Activated naive CD4-positive, alpha-beta T cell treated with anti-CD3 and anti-CD28 coated beads, Interleukin-2, amount 10 ng/mL, durations not matched to agents 7 days and 5 days (primary cell): ENCODE results near the gene IGF1R.

Experiments
- CTCF ChIA-PET: fragments of 350-600 bp; sonication (Branson Sonifier 250); formaldehyde crosslinking; loops from one replicate; lab custom pipeline; 2021; ENCODE audit warnings: antibody characterized with exemption; lab: Charles Lee
- DNase-seq: peaks from one replicate; pipeline ENCODE4 v3.0.0-alpha.2; 2020
- H3K27ac Mint-ChIP-seq: one replicate; pipeline ENCODE4 v1.8.0; 2021; ENCODE audit warnings: mild to moderate bottlenecking, moderate library complexity, mixed read lengths
- H3K27me3 Mint-ChIP-seq: one replicate; pipeline ENCODE4 v1.8.0; 2021; ENCODE audit warnings: mild to moderate bottlenecking, mixed read lengths
- H3K36me3 Mint-ChIP-seq: one replicate; pipeline ENCODE4 v1.8.0; 2021; ENCODE audit warnings: mixed read lengths
- H3K4me1 Mint-ChIP-seq: one replicate; pipeline ENCODE4 v1.8.0; 2021; ENCODE audit warnings: mixed read lengths
- H3K4me3 Mint-ChIP-seq: one replicate; pipeline ENCODE4 v1.8.0; 2021; ENCODE audit warnings: mild to moderate bottlenecking, moderate library complexity, mixed read lengths
- H3K9me3 Mint-ChIP-seq: one replicate; pipeline ENCODE4 v1.8.0; 2021; ENCODE audit warnings: mixed read lengths

IGF1R gene

DNA sequence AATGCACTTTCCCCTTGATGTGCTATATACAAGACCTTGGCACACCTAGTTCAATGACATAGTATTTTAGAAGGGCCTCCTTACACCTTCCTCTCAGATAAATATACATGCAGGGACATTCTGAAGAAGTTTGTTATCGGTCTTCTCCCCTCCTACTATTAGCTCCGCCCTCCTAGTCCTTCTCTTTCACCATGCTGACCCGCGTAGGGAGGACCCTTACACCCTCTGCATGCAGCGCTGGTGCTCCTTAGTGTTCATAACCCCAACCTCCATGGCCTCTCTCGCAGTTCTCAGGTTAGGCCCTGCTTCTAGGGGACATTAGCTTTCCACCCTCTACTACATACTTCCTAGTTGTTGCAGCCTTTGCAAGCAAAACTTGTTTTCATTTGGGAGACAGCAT lies 212.8 kb downstream of the IGF1R start:
- no peaks in the 10 kb centered on the region for H3K36me3 Mint-ChIP-seq
- no peak overlapping the region for H3K4me3 Mint-ChIP-seq
- CTCF ChIA-PET = interaction anchor here (1.1 kb wide), 1 partner anchor 12 kb away, joined by 3 read pairs; no protein-coding TSS in a partner anchor
- H3K4me1 Mint-ChIP-seq = peaks cover 57% of the 10 kb centered on the region
- H3K27ac Mint-ChIP-seq = peak overlapping the region; percentile 71
- H3K27me3 Mint-ChIP-seq = no peaks in the 10 kb centered on the region
- H3K9me3 Mint-ChIP-seq = no peaks in the 10 kb centered on the region
- no peak for DNase-seq

- CTCF ChIA-PET = interaction anchor here (0.7 to 1.1 kb wide), 2 partner anchors 18 to 127 kb away, joined by 3 to 4 read pairs; no protein-coding TSS in a partner anchor
- Mint-ChIP-seq H3K4me1 (peaks cover 54% of the 10 kb centered on the region), H3K9me3 (no peaks in the 10 kb centered on the region), H3K27me3 (no peaks in the 10 kb centered on the region), H3K36me3 (no peaks in the 10 kb centered on the region), H3K27ac (no peak overlapping the region), H3K4me3 (no peak overlapping the region)
- no peak for DNase-seq
These were observed 215.6 kb downstream of the IGF1R start for GRCh38 chr15:98863983-98864382.

DNA sequence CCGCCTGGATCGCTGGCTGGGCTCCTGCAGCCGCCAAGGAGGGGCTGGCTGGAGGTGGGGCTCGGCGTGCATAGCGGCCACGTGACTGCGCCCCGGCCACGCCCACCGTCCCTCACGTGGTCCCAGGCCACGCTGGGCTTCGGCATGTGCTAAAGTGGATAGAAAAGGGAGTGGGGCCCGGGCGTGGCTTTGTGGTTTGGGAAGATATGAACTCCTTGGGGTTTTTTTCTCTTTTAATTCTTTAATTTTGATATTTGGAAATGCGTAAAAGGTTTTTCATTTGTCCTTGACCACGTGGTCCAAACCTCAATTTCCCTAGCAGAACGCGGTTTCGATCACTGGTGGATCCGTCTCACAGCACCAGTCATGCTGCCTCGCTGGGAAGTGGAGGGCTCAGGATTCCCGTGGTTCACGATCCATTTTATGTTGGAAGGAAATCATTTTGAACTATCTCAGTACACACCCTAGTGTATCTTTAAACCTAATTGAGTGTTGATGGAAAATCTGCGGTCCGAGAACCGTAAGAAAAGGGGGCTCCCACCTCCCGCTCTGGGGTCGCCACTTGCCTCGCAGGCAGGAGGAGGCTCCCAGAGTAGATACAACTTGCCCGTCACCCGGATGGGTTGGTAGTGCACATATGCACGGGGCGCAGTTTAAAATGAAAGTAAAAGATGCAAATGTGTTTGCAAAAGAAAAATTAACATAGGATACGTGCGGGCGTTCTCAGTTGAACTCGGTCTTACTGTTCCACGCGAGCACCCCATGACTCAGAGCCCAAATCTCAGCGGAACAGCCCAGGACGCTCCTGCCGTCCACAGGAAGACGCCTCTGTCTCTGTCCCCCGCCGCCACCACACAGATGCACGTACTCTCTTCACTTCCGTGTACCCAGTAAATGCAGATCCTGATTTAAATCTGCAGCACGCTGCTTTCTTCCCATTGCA lies 217.3 kb downstream of the IGF1R start:
- CTCF ChIA-PET = interaction anchor here (0.9 to 1.4 kb wide), 3 partner anchors 9 to 46 kb away, joined by 3 to 6 read pairs (median 6); no protein-coding TSS in a partner anchor
- no peaks in the 10 kb centered on the region for H3K27me3 Mint-ChIP-seq
- H3K4me1 Mint-ChIP-seq = peaks cover 38% of the 10 kb centered on the region
- peak overlapping the region; percentile 82 for H3K4me3 Mint-ChIP-seq
- peak overlapping the region; percentile 90 for H3K27ac Mint-ChIP-seq
- DNase-seq = peak; percentile 79
- H3K36me3 Mint-ChIP-seq = no peaks in the 10 kb centered on the region
- H3K9me3 Mint-ChIP-seq = no peaks in the 10 kb centered on the region

GRCh38 chr15:98866511-98866910 lies 218.2 kb downstream of the IGF1R start:
- CTCF ChIA-PET = interaction anchor here (0.9 to 1.4 kb wide), 2 partner anchors 15 to 46 kb away, joined by 3 to 6 read pairs; no protein-coding TSS in a partner anchor
- peak overlapping the region; percentile 90 for H3K27ac Mint-ChIP-seq
- H3K4me3 Mint-ChIP-seq = peak overlapping the region; percentile 82
- H3K4me1 Mint-ChIP-seq = peaks cover 30% of the 10 kb centered on the region
- H3K36me3 Mint-ChIP-seq = peaks cover 2% of the 10 kb centered on the region
- no peak for DNase-seq
- H3K9me3 Mint-ChIP-seq = peaks cover 3% of the 10 kb centered on the region
- no peaks in the 10 kb centered on the region for H3K27me3 Mint-ChIP-seq

DNA sequence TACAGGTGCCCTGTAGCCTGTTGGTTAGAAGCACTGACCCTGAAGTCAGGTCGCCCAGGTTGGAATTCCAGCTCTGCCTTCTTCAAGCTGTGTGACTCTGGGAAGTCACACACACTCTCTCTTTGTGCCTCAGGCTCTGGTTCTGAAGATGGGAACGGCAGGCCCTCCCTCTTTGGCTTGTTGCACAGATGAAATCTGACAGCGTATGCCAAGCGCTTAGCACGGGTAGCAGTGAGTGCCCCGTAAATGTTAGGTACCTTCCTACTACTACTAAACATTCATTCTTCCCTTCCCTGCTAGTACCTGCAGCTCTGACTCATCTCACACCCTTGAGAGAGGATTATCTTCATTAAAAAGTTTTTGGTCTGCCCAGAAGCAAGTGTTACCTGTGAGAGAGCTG lies 220.2 kb downstream of the IGF1R start:
- peaks cover 3% of the 10 kb centered on the region for H3K9me3 Mint-ChIP-seq
- H3K36me3 Mint-ChIP-seq = peaks cover 2% of the 10 kb centered on the region
- H3K27me3 Mint-ChIP-seq = no peaks in the 10 kb centered on the region
- H3K4me3 Mint-ChIP-seq = no peak overlapping the region
- H3K4me1 Mint-ChIP-seq = peaks cover 26% of the 10 kb centered on the region
- CTCF ChIA-PET = no interaction called here
- DNase-seq = no peak
- H3K27ac Mint-ChIP-seq = no peak overlapping the region

DNA sequence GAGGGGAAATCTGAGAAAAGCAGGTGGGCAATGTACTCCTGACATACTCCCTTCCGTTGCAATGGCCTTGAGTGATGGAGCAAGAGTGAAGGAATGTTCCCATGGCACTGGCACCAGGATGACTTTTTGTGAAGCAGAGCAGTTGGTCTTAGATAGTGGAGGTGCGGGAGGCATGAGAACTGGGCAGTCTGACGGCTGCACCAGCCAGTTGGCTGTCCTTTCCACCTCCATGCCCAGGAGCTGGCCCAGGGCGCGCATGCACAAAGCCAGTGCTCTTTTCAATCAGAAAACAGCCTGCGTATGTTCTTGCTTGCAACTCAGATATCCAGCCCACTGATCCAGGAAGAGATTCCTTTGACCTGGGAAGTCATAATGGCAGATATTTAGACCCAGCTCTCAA lies 222.4 kb downstream of the IGF1R start:
- Mint-ChIP-seq H3K27me3 (no peaks in the 10 kb centered on the region), H3K9me3 (peaks cover 3% of the 10 kb centered on the region), H3K4me1 (peaks cover 27% of the 10 kb centered on the region), H3K27ac (no peak overlapping the region), H3K4me3 (no peak overlapping the region), H3K36me3 (peaks cover 2% of the 10 kb centered on the region)
- CTCF ChIA-PET = no interaction called here
- DNase-seq = no peak

- Mint-ChIP-seq H3K4me3 (no peak overlapping the region), H3K27ac (no peak overlapping the region), H3K4me1 (peaks cover 13% of the 10 kb centered on the region), H3K36me3 (peaks cover 2% of the 10 kb centered on the region), H3K27me3 (no peaks in the 10 kb centered on the region), H3K9me3 (peaks cover 3% of the 10 kb centered on the region)
- CTCF ChIA-PET = interaction anchor here (0.6 to 1.2 kb wide), 3 partner anchors 10 to 354 kb away, joined by 3 read pairs; no protein-coding TSS in a partner anchor
- no peak for DNase-seq
These were observed 224.4 kb downstream of the IGF1R start for GRCh38 chr15:98872774-98873173.

DNA sequence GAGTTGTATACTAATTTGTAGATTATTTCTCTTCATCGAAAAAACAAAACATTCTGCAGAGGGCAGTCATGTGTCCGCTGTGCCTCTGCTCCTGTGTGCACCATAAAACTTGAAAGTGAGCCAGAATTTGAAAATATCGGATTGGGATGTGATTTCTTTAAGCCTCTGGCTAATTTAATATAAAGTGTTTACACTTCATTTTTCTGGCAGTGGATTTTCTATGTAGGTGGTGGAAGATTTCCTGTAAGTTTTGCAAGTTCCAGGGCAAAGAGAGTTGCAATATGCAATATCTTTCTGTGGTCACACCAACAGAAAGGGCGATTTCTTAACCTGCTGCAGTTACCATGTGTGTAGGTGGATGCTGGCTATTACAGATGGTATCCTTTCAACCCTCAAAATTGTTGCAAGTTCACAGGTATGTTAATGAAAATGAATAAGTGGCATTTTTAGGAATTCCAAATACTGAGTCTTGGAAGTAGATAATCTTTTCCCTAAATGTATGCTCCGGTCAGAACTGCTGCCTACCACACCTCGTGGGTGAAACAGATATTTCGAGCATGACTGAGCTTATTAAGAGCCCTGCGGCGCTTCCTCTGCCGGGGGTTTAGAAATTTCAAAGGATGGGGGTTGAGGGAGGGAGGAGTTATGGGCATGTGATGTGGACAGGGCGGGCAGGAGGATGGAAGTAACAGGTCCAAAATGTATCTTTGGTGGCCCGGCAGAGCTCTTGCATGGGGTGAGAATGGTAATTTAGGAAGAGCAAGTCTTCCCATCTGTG lies 225.3 kb downstream of the IGF1R start:
- Mint-ChIP-seq H3K36me3 (peaks cover 2% of the 10 kb centered on the region), H3K4me3 (no peak overlapping the region), H3K9me3 (peaks cover 3% of the 10 kb centered on the region), H3K4me1 (peaks cover 13% of the 10 kb centered on the region), H3K27me3 (no peaks in the 10 kb centered on the region), H3K27ac (no peak overlapping the region)
- CTCF ChIA-PET = interaction anchor here (1.2 kb wide), 1 partner anchor 12 kb away, joined by 3 read pairs; no protein-coding TSS in a partner anchor
- no peak for DNase-seq

DNA sequence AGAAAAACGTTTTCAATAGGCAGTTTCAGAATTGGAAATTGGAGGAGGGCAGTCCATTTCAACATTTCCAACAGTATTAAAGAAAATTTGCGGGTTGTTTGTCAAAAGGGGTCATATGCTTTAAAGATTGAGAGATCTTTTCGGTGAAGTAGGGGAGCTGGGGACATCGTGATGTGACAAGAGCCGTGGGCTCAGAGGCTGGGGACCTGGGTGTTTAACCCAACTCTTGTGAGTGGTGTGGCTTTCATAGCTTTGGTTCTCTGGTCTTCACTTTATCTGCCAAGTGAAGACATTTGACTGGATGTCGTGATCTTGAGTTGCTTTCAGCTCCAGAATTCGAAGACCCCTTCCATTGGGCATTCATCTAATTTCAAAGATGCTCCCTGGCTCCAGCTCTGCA lies 226.0 kb downstream of the IGF1R start:
- Mint-ChIP-seq H3K9me3 (peaks cover 3% of the 10 kb centered on the region), H3K36me3 (peaks cover 2% of the 10 kb centered on the region), H3K4me3 (no peak overlapping the region), H3K4me1 (peaks cover 13% of the 10 kb centered on the region), H3K27me3 (no peaks in the 10 kb centered on the region), H3K27ac (no peak overlapping the region)
- CTCF ChIA-PET = no interaction called here
- DNase-seq = no peak

GRCh38 chr15:98874773-98875172 lies 226.4 kb downstream of the IGF1R start:
- H3K4me1 Mint-ChIP-seq = peaks cover 13% of the 10 kb centered on the region
- no peak for DNase-seq
- peaks cover 2% of the 10 kb centered on the region for H3K36me3 Mint-ChIP-seq
- H3K9me3 Mint-ChIP-seq = peaks cover 3% of the 10 kb centered on the region
- CTCF ChIA-PET = no interaction called here
- no peak overlapping the region for H3K27ac Mint-ChIP-seq
- H3K27me3 Mint-ChIP-seq = no peaks in the 10 kb centered on the region
- no peak overlapping the region for H3K4me3 Mint-ChIP-seq

GRCh38 chr15:98875309-98875708 lies 227.0 kb downstream of the IGF1R start:
- Mint-ChIP-seq H3K27ac (no peak overlapping the region), H3K27me3 (no peaks in the 10 kb centered on the region), H3K4me3 (no peak overlapping the region), H3K36me3 (peaks cover 2% of the 10 kb centered on the region), H3K9me3 (peaks cover 3% of the 10 kb centered on the region), H3K4me1 (peaks cover 13% of the 10 kb centered on the region)
- DNase-seq = no peak
- CTCF ChIA-PET = no interaction called here

DNA sequence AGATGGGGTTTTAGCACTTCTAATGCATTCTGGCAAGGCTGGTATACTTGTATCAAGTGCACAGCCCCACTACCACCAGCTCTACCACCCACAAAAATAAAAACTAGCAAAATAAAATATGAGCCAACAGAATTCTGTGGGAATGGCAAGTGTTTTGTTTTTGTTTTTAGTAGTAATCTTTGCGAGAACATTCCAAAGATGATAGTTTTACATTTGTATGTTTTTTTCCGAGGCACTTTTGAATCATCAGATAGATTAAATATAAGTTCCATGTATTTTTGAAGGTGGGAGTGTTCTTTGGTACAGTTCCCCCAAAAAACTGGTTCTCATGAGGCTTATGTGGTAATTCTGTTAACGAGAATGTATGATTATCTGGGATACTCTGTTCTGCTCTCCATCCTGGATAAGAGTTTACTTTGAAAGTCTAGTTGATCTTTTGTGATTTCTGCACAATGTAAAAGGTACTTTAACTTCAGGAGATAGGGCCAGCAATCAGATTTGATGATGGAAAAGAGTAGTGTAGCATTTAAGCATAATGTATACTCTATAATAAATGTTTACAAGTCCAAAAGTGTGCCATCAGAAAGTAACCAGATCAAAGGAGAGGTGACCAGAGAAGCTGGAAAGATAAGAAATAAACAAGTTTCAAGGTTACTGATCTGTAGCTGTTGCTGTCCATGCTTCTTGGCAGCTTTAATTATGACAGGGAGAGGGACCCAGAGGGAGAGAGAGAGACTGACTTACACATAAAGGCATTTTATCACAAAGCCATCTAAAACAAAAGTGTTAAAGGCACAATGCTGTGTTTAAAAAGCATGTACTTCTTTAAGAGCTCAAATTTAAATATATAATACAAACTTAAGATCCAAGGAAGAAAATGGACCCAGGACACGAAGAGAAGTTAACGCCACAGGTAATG lies 228.4 kb downstream of the IGF1R start:
- CTCF ChIA-PET = no interaction called here
- Mint-ChIP-seq H3K27ac (no peak overlapping the region), H3K9me3 (no peaks in the 10 kb centered on the region), H3K4me3 (no peak overlapping the region), H3K4me1 (peaks cover 13% of the 10 kb centered on the region), H3K27me3 (no peaks in the 10 kb centered on the region), H3K36me3 (no peaks in the 10 kb centered on the region)
- DNase-seq = no peak

- Mint-ChIP-seq H3K4me3 (no peak overlapping the region), H3K27ac (no peak overlapping the region), H3K36me3 (no peaks in the 10 kb centered on the region), H3K27me3 (no peaks in the 10 kb centered on the region), H3K9me3 (no peaks in the 10 kb centered on the region), H3K4me1 (peaks cover 18% of the 10 kb centered on the region)
- CTCF ChIA-PET = no interaction called here
- DNase-seq = no peak
These were observed 229.8 kb downstream of the IGF1R start for GRCh38 chr15:98878172-98878571.
